HUES64 (cell line): ENCODE measurements around the gene SNX9.
A peak's percentile ranks its signal among the peaks of the same experiment; 100 is the strongest.
"Not testable (repeated sequence)": the region's sequence is repeated elsewhere in the genome, so short reads cannot be mapped to it uniquely, and the experiment has no call there.

Experiments
- H3K27ac ChIP-seq: 2 replicates; pipeline ENCODE4 v1.7.0; 2013; ENCODE audit warnings: low read depth, low read length, inconsistent platforms
- H3K27me3 ChIP-seq: 2 replicates; pipeline ENCODE4 v1.6.1; 2013; ENCODE audit warnings: mild to moderate bottlenecking, low read length; ENCODE audit not compliant: insufficient read depth
- H3K36me3 ChIP-seq: 2 replicates; pipeline ENCODE4 v1.6.1; 2013; ENCODE audit warnings: mild to moderate bottlenecking, low read length; ENCODE audit not compliant: insufficient read depth
- H3K4me1 ChIP-seq: 2 replicates; pipeline ENCODE4 v1.6.1; 2013; ENCODE audit warnings: mild to moderate bottlenecking, low read length, moderate library complexity; ENCODE audit not compliant: insufficient read depth
- H3K4me3 ChIP-seq: 2 replicates; pipeline ENCODE4 v1.5.1; 2013; ENCODE audit warnings: mild to moderate bottlenecking, low read length, moderate library complexity
- H3K9ac ChIP-seq: 2 replicates; pipeline ENCODE4 v1.6.1; 2013; ENCODE audit warnings: mild to moderate bottlenecking, low read depth, low read length
- H3K9me3 ChIP-seq: 2 replicates; pipeline ENCODE4 v1.6.1; 2013; ENCODE audit warnings: low read depth, low read length; ENCODE audit not compliant: insufficient read depth
- WGBS: fragments of 150-250, 120-280 bp; methylation state at CpG from one replicate; pipeline ENCODE4 v1.1.7; 2013; ENCODE audit warnings: missing lambda C conversion rate; 5-methylcytosine and 5-hydroxymethylcytosine counted together

Gene SNX9

GRCh38 chr6:157895585-157895984 lies 72.5 kb downstream of the SNX9 start:
- 89% methylated on average over 3 of the region's 3 CpGs for WGBS
- no peaks in the 10 kb centered on the region for H3K27me3 ChIP-seq
- no peaks in the 10 kb centered on the region for H3K4me1 ChIP-seq
- H3K36me3 ChIP-seq, result peaks cover 35% of the 10 kb centered on the region
- H3K27ac ChIP-seq, result no peak overlapping the region
- no peak overlapping the region for H3K4me3 ChIP-seq
- H3K9ac ChIP-seq, result no peak overlapping the region
- H3K9me3 ChIP-seq, result no peaks in the 10 kb centered on the region

GRCh38 chr6:157896932-157897331 lies 73.9 kb downstream of the SNX9 start:
- Histone ChIP-seq H3K9ac (no peak overlapping the region), H3K27me3 (no peaks in the 10 kb centered on the region), H3K4me3 (no peak overlapping the region), H3K9me3 (no peaks in the 10 kb centered on the region), H3K36me3 (peaks cover 38% of the 10 kb centered on the region), H3K27ac (no peak overlapping the region), H3K4me1 (no peaks in the 10 kb centered on the region)
- WGBS, result 98% methylated on average over 4 of the region's 4 CpGs

DNA sequence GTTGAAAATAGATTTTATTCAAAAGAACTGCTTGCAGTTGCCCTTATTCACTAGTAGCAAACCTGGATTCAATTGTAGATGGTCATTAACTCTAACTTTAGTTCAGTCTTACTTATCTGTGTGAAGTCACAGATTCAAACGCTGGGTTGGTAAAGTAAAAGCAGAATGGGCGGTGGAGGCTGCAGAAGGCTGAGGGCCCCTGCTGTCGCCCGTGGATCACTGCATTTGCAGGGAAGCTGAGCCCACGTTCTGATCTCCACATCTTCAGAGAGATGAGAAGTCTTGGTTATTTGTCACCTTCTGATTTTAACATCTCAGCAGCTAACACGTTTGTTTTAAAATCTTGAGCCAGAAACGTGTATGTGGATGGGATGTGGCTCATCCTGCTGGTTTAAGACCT lies 75.1 kb downstream of the SNX9 start:
- Histone ChIP-seq H3K4me3 (no peak overlapping the region), H3K4me1 (no peaks in the 10 kb centered on the region), H3K9me3 (no peaks in the 10 kb centered on the region), H3K9ac (no peak overlapping the region), H3K36me3 (peaks cover 41% of the 10 kb centered on the region), H3K27me3 (no peaks in the 10 kb centered on the region), H3K27ac (no peak overlapping the region)
- WGBS, result 80% methylated on average over 7 of the region's 7 CpGs

DNA sequence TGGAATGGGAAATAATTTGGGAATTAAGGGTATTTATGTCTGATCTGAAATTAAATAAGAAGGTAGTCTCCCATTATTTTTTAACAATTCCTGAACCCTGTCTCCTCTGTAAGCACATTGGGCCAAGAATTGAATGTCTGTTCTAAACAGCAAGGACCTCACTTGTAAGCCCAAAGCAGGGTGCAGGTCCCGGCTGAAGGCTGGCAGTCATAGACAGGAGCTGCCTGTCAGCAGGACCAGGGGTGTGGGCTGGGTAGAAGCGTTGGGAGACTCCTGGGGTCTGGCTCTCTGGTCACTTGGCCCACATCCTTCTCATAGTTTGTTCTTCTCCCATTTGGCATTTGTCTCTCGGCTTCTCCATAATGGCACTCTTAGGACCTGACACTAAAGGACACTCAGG lies 75.6 kb downstream of the SNX9 start:
- WGBS, result 97% methylated on average over 3 of the region's 3 CpGs
- H3K9ac ChIP-seq, result no peak overlapping the region
- H3K4me1 ChIP-seq, result no peaks in the 10 kb centered on the region

DNA sequence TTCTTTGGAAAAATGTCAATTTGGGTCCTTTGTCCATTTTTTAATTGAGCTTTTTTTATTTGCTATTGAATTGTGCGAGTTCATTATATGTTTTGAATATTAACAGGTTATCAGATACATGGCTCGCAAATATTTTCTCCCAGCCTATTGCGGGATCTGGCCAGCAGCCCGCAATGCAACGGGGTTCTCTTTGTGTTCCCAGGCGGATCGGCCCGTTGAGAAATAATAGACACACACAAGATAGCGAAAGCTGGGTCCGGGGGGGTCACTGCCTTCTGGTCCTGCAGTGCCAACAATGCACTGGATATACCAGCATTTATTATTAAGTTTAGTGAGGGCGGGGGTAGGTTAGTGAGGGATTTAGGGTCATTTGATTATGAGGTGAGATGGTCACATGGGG lies 77.2 kb downstream of the SNX9 start:
- not testable (repeated sequence) for H3K9me3 ChIP-seq, H3K27ac ChIP-seq, H3K4me3 ChIP-seq, H3K27me3 ChIP-seq, H3K4me1 ChIP-seq, H3K9ac ChIP-seq
- 97% methylated on average over 10 of the region's 11 CpGs for WGBS
- peaks cover 48% of the 10 kb centered on the region for H3K36me3 ChIP-seq

More for the DNA sequence above, 75.6 kb downstream of the SNX9 start:
- peaks cover 44% of the 10 kb centered on the region for H3K36me3 ChIP-seq
- H3K4me3 ChIP-seq, result no peak overlapping the region
- no peaks in the 10 kb centered on the region for H3K27me3 ChIP-seq
- H3K27ac ChIP-seq, result no peak overlapping the region
- no peaks in the 10 kb centered on the region for H3K9me3 ChIP-seq

DNA sequence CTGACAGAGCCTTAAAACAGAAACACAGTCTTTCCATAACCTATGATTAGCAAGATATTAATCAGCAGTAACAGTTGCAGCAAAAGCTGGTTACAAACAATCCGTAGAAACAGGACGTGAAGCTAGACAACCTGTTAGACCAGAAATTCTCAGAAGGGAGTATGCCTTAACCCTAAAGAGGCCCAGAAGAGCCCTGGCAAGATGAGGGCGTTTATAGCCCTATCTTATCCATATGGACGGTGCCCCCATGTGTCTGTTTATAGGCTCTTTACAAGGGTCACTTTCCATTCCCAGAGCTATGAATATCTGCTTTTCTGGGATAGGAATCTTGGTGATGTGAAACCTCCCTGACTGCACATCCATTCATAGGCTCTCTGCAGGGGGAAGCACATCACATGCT lies 77.7 kb downstream of the SNX9 start:
- H3K4me3 ChIP-seq, H3K9ac ChIP-seq, H3K27ac ChIP-seq, H3K27me3 ChIP-seq, H3K9me3 ChIP-seq: not testable (repeated sequence)
- peaks cover 49% of the 10 kb centered on the region for H3K36me3 ChIP-seq
- H3K4me1 ChIP-seq, result peaks cover 15% of the 10 kb centered on the region; the same call in 1 of the 2 replicates
- WGBS, result 88% methylated on average over 4 of the region's 4 CpGs

GRCh38 chr6:157904999-157905398 lies 82.0 kb downstream of the SNX9 start:
- H3K9me3 ChIP-seq, result no peaks in the 10 kb centered on the region
- H3K36me3 ChIP-seq, result peaks cover 57% of the 10 kb centered on the region
- no peak overlapping the region for H3K9ac ChIP-seq
- 76% methylated on average over 4 of the region's 4 CpGs for WGBS
- H3K27ac ChIP-seq, result no peak overlapping the region
- H3K4me1 ChIP-seq, result peaks cover 19% of the 10 kb centered on the region; the same call in 1 of the 2 replicates
- no peak overlapping the region for H3K4me3 ChIP-seq
- no peaks in the 10 kb centered on the region for H3K27me3 ChIP-seq

- WGBS, result 61% methylated on average over 7 of the region's 11 CpGs
- Histone ChIP-seq H3K4me1 (peaks cover 19% of the 10 kb centered on the region; the same call in 1 of the 2 replicates), H3K9ac (no peak overlapping the region), H3K36me3 (peaks cover 65% of the 10 kb centered on the region), H3K27ac (peak overlapping the region; percentile 32; the same call in 1 of the 2 replicates), H3K27me3 (no peaks in the 10 kb centered on the region), H3K9me3 (no peaks in the 10 kb centered on the region), H3K4me3 (no peak overlapping the region)
Observed at GRCh38 chr6:157905590-157906342, 82.7 kb downstream of the SNX9 start.

DNA sequence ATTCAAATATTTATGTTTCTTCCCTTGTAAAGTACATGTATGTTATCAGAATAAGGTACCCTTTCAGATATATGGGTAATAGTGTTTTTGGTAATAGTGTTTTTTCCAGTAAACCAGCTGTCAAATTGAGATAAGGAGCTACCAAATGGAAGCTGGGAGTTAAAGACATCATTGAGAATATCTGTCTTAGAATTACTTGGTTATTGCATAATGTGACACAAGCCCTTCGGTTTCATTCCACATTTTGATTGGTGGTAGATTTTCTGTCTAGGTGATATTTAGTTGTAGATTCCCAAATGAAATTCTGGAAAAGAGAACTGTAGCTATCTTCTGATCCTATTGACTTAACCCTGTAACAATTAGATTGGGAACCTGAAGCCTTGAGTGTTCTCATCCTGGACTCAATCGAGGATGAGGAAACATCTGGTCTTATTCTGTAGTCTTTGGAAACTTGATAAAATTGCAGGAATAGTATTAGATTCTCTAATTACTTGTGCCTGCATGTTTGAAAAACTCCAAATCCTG lies 83.6 kb downstream of the SNX9 start:
- H3K4me3 ChIP-seq, result no peak overlapping the region
- peaks cover 19% of the 10 kb centered on the region; the same call in 1 of the 2 replicates for H3K4me1 ChIP-seq
- H3K27me3 ChIP-seq, result no peaks in the 10 kb centered on the region
- no peaks in the 10 kb centered on the region for H3K9me3 ChIP-seq
- H3K36me3 ChIP-seq, result peaks cover 71% of the 10 kb centered on the region
- WGBS, result 98% methylated on average over 2 of the region's 2 CpGs
- H3K27ac ChIP-seq, result no peak overlapping the region
- H3K9ac ChIP-seq, result no peak overlapping the region

GRCh38 chr6:157907651-157908050 lies 84.6 kb downstream of the SNX9 start:
- Histone ChIP-seq H3K9me3 (no peaks in the 10 kb centered on the region), H3K36me3 (peaks cover 71% of the 10 kb centered on the region), H3K4me3 (no peak overlapping the region), H3K4me1 (peaks cover 30% of the 10 kb centered on the region), H3K27me3 (no peaks in the 10 kb centered on the region), H3K27ac (no peak overlapping the region), H3K9ac (no peak overlapping the region)
- WGBS, result 96% methylated on average over 7 of the region's 7 CpGs

GRCh38 chr6:157908369-157909281 lies 85.6 kb downstream of the SNX9 start:
- Histone ChIP-seq H3K4me1 (peaks cover 30% of the 10 kb centered on the region), H3K4me3 (no peak overlapping the region), H3K27ac (no peak overlapping the region), H3K36me3 (peaks cover 69% of the 10 kb centered on the region), H3K9ac (no peak overlapping the region), H3K27me3 (no peaks in the 10 kb centered on the region), H3K9me3 (no peaks in the 10 kb centered on the region)
- 90% methylated on average over 7 of the region's 7 CpGs for WGBS
